Mesenteric fat pad (tissue), 1 donor: ENCODE measurements around the gene BACE1. TPM values are rescaled to one million over a fixed set of nuclear protein-coding genes. Genes with fewer than 3 reads are reported as not detected.

Experiments used
- DNase-seq: peaks from one replicate; pipeline ENCODE4 v3.0.0-alpha.2; 2020; ENCODE audit warnings: low spot score
- total RNA-seq: library from RNA; stranded (reverse); fragmentation: NEBNext Ultra II Directional; extraction: Animal tissue kit (Norgen Biotek cat#: 25700); gene quantifications from one replicate; pipeline ENCODE4 v1.2.1, GENCODE V29; 2021
- donor health status: DM: yes; HTN: yes; CAD: no.

Gene BACE1
- total RNA-seq, 1 donor from 2014 or later = 25.5 TPM

GRCh38 chr11:117309310-117309709 lies 6.7 kb downstream of the BACE1 start:
- peak; percentile 43 for DNase-seq

- DNase-seq = no peak
Observed at GRCh38 chr11:117305145-117305544, 10.9 kb downstream of the BACE1 start.

GRCh38 chr11:117303646-117304315 lies 12.3 kb downstream of the BACE1 start:
- DNase-seq = no peak

- no peak for DNase-seq
Observed at GRCh38 chr11:117303101-117303500, 13.0 kb downstream of the BACE1 start.

GRCh38 chr11:117302228-117302627 lies 13.8 kb downstream of the BACE1 start:
- no peak for DNase-seq

- DNase-seq = no peak
Observed at GRCh38 chr11:117300773-117301172, 15.3 kb downstream of the BACE1 start.

GRCh38 chr11:117300283-117300663 lies 15.8 kb downstream of the BACE1 start:
- DNase-seq = no peak

GRCh38 chr11:117299351-117300282 lies 16.4 kb downstream of the BACE1 start:
- DNase-seq = no peak

- DNase-seq = no peak
Observed at GRCh38 chr11:117298195-117298594, 17.9 kb downstream of the BACE1 start.

GRCh38 chr11:117296881-117297280 lies 19.2 kb downstream of the BACE1 start:
- DNase-seq = no peak

GRCh38 chr11:117295438-117296137 lies 20.5 kb downstream of the BACE1 start:
- no peak for DNase-seq

GRCh38 chr11:117292616-117293015 lies 23.4 kb downstream of the BACE1 start:
- no peak for DNase-seq

- DNase-seq = no peak
Observed at GRCh38 chr11:117290809-117291396, 25.2 kb downstream of the BACE1 start, which contains the start of gene BACE1-AS. TSS of gene BACE1-AS (plus strand) at chr11:117291346.

GRCh38 chr11:117289795-117290194 lies 26.3 kb downstream of the BACE1 start:
- DNase-seq = no peak

GRCh38 chr11:117287668-117288067 lies 28.4 kb downstream of the BACE1 start:
- no peak for DNase-seq

GRCh38 chr11:117286588-117286987 lies 29.5 kb downstream of the BACE1 start:
- no peak for DNase-seq

- DNase-seq = no peak
Observed at GRCh38 chr11:117284053-117284452, 32.0 kb downstream of the BACE1 start.

GRCh38 chr11:117282956-117283355 lies 33.1 kb downstream of the BACE1 start:
- DNase-seq = no peak

- no peak for DNase-seq
Observed at GRCh38 chr11:117281869-117282268, 34.2 kb downstream of the BACE1 start.

- DNase-seq = no peak
Observed at GRCh38 chr11:117281159-117281558, 34.9 kb downstream of the BACE1 start.

GRCh38 chr11:117279711-117280376 lies 36.2 kb downstream of the BACE1 start:
- no peak for DNase-seq
